ENCODE data around the gene ANKRD49. TPM values are rescaled to one million over a fixed set of nuclear protein-coding genes. Genes with fewer than 3 reads are reported as not detected.

The ANKRD49 gene
- total and polyA plus RNA-seq, 4 donors, result 10.4 to 22.6 (median 15.5) TPM

DNA sequence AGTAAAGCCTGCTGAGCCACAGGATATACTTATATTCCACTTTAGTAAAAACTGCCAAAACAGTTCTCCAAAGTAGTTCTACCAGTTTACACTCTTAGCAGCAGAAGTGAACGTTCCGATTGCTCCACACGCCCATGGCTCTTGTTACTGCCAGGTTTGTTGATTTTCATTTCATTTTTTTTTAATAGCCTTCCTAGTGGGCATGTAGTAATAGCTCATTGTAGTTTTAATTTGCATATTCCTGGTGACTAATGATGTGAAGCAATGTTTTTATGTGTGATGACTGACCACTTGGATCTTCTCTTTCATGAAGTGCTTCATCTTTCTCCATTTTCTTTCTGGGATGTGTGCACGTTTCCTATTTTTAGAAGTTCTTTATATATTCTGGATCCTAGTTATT lies 13.7 kb downstream of the ANKRD49 start:
- H3K36me3 ChIP-seq (ENCODE audit: control insufficient read depth in 4 of 4, insufficient read depth in 4 of 4, low read length in 4 of 4), result no peaks in the 10 kb centered on the region
- no peaks in the 10 kb centered on the region for H3K27me3 ChIP-seq (ENCODE audit: control insufficient read depth in 3 of 3, insufficient read depth in 3 of 3, low read length in 2 of 3)
- no peak overlapping the region for H3K9ac ChIP-seq (ENCODE audit: insufficient read depth in 1 of 2, low read length in 2 of 2)
- 52 to 63% methylated on average over 4 of the region's 4 CpGs for WGBS, 2 donors
- peaks cover 0 to 5% (median 0%) of the 10 kb centered on the region in 5 donors for H3K4me1 ChIP-seq (ENCODE audit: control insufficient read depth in 5 of 5, insufficient read depth in 5 of 5, low read length in 5 of 5)
- DNase-seq (peak in 1 of 3 donors; percentile 6), ATAC-seq (ENCODE audit: insufficient read depth, low FRiP score) (no peak)
- TF ChIP-seq, protein P1, sequence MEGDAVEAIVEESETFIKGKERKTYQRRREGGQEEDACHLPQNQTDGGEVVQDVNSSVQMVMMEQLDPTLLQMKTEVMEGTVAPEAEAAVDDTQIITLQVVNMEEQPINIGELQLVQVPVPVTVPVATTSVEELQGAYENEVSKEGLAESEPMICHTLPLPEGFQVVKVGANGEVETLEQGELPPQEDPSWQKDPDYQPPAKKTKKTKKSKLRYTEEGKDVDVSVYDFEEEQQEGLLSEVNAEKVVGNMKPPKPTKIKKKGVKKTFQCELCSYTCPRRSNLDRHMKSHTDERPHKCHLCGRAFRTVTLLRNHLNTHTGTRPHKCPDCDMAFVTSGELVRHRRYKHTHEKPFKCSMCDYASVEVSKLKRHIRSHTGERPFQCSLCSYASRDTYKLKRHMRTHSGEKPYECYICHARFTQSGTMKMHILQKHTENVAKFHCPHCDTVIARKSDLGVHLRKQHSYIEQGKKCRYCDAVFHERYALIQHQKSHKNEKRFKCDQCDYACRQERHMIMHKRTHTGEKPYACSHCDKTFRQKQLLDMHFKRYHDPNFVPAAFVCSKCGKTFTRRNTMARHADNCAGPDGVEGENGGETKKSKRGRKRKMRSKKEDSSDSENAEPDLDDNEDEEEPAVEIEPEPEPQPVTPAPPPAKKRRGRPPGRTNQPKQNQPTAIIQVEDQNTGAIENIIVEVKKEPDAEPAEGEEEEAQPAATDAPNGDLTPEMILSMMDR (IDR thresholded peaks at IDR 0.05; ENCODE audit: control extremely low read depth, extremely low read depth), result no peak
- H3K4me3 ChIP-seq, result no peak overlapping the region
- H3K27ac ChIP-seq (ENCODE audit: low read depth in 1 of 2, low read length in 1 of 2), result no peak overlapping the region
- H3K9me3 ChIP-seq (ENCODE audit: control insufficient read depth in 4 of 4, insufficient read depth in 3 of 4, low read length in 3 of 4), result no peaks in the 10 kb centered on the region

DNA sequence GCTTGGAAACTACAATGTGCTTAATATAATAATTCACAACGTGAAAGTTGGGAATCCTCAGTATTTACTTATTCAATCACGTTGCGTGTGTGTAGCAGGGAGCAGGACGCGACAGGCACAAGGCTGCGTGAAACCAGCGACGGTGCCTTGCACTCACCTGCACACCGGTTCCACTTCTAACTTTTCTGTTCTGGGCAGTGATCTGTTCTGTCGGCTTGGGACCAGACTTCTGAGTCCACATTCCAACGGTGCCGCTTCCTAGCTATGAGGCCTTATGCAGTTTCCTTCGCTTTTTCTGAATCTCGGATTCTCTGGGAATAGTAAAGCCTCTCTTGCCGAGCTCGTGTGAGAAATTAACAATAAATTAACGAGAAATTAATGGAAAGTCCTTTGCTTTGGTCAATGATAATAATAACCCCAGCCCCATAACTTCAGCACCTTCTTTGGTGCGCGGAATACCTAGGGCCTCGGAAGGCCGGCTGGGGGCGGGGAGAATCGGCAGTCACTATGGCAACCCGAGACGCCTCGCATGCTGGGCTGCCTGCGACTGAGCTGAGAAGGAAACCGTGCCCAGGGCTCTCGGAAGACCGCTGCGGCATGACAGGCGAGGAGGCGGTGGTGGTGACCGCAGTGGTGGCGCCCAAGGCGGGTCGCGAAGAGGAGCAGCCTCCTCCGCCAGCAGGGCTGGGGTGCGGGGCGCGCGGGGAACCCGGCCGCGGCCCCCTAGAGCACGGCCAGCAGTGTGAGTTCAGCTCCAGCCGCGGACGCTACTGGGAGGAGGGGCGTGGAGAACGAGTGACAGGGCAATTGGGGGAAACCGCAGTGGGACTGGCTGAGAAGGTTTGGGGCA lies 18.4 kb downstream of the ANKRD49 start, which contains the start of gene C11orf97:
Gene C11orf97 (plus strand): TSS at position 530 of the 850 bp plus-strand sequence. CDS start 68 bp downstream, at position 598.
- no peak within 1 kb of the TSS for H3K9ac ChIP-seq (ENCODE audit: insufficient read depth in 1 of 2, low read length in 2 of 2)
- TF ChIP-seq, protein P1 (IDR thresholded peaks at IDR 0.05; ENCODE audit: control extremely low read depth, extremely low read depth), result no peak
- ATAC-seq (ENCODE audit: insufficient read depth, low FRiP score) (peak; percentile 87), DNase-seq (peak; percentile 60 to 72 (median 68))
- H3K4me3 ChIP-seq, result peak within 1 kb of the TSS; percentile 36
- H3K36me3 ChIP-seq (ENCODE audit: control insufficient read depth in 4 of 4, insufficient read depth in 4 of 4, low read length in 4 of 4), result no peaks in the 10 kb centered on the region
- no peak within 1 kb of the TSS for H3K27ac ChIP-seq (ENCODE audit: low read depth in 1 of 2, low read length in 1 of 2)
- peaks cover 0 to 6% (median 3%) of the 10 kb centered on the region in 3 donors for H3K27me3 ChIP-seq (ENCODE audit: control insufficient read depth in 3 of 3, insufficient read depth in 3 of 3, low read length in 2 of 3)
- peaks cover 0 to 12% (median 0%) of the 10 kb centered on the region in 5 donors for H3K4me1 ChIP-seq (ENCODE audit: control insufficient read depth in 5 of 5, insufficient read depth in 5 of 5, low read length in 5 of 5)
- H3K9me3 ChIP-seq (ENCODE audit: control insufficient read depth in 4 of 4, insufficient read depth in 3 of 4, low read length in 3 of 4), result no peaks in the 10 kb centered on the region
- 16 to 17% methylated on average over 53 of the region's 53 CpGs for WGBS, 2 donors

DNA sequence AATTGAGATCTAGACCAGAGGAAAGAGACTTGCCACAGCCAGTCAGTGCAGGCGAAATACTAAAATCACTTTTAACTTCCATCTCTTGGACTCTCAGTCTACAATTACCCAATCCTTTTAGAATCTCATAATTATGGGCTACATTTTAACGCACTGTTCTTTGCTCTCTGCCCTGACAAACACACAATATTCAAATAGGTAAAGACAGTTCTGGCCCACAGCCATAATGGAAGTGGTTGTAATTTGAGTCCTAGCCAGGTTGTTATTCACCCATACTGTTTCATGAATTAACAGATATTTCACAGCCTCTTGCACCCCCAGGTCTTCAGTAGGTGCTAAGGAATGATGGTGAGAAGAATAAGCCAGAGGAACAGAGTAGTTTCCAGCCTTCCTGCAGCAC lies 19.3 kb downstream of the ANKRD49 start:
- H3K27me3 ChIP-seq (ENCODE audit: control insufficient read depth in 3 of 3, insufficient read depth in 3 of 3, low read length in 2 of 3), result peaks cover 0 to 6% (median 3%) of the 10 kb centered on the region in 3 donors
- H3K27ac ChIP-seq (ENCODE audit: low read depth in 1 of 2, low read length in 1 of 2), result no peak overlapping the region
- DNase-seq (peak; percentile 24 to 59 (median 37)), ATAC-seq (ENCODE audit: insufficient read depth, low FRiP score) (no peak)
- H3K4me3 ChIP-seq, result no peak overlapping the region
- 25 to 49% methylated on average over 2 of the region's 2 CpGs for WGBS, 2 donors
- TF ChIP-seq, protein P1 (IDR thresholded peaks at IDR 0.05; ENCODE audit: control extremely low read depth, extremely low read depth), result no peak
- H3K9me3 ChIP-seq (ENCODE audit: control insufficient read depth in 4 of 4, insufficient read depth in 3 of 4, low read length in 3 of 4), result no peaks in the 10 kb centered on the region
- no peak overlapping the region for H3K9ac ChIP-seq (ENCODE audit: insufficient read depth in 1 of 2, low read length in 2 of 2)
- H3K36me3 ChIP-seq (ENCODE audit: control insufficient read depth in 4 of 4, insufficient read depth in 4 of 4, low read length in 4 of 4), result no peaks in the 10 kb centered on the region
- peaks cover 0 to 12% (median 0%) of the 10 kb centered on the region in 5 donors for H3K4me1 ChIP-seq (ENCODE audit: control insufficient read depth in 5 of 5, insufficient read depth in 5 of 5, low read length in 5 of 5)

All from lung (tissue), 12 donors.